IPS-20b (cell line): ENCODE data around the gene POU3F1.

Experiments
- H3K27ac ChIP-seq: one replicate; pipeline ENCODE4 v1.5.1; 2013; ENCODE audit warnings: low read length
- H3K27me3 ChIP-seq: 2 replicates; pipeline ENCODE4 v1.6.1; 2013; ENCODE audit warnings: mild to moderate bottlenecking, low read length, inconsistent platforms; ENCODE audit not compliant: insufficient read depth
- H3K36me3 ChIP-seq: 2 replicates; pipeline ENCODE4 v1.6.1; 2013; ENCODE audit warnings: low read depth, mild to moderate bottlenecking, inconsistent platforms, low read length, moderate library complexity; ENCODE audit not compliant: insufficient read depth
- H3K4me1 ChIP-seq: 2 replicates; pipeline ENCODE4 v1.6.1; 2013; ENCODE audit warnings: mild to moderate bottlenecking, control low read depth, inconsistent platforms, low read length, moderate library complexity; ENCODE audit not compliant: insufficient read depth
- H3K4me3 ChIP-seq: 2 replicates; pipeline ENCODE4 v1.5.1; 2013; ENCODE audit warnings: mild to moderate bottlenecking, low read length, inconsistent platforms
- H3K9ac ChIP-seq: 2 replicates; pipeline ENCODE4 v1.6.1; 2013; ENCODE audit warnings: low read depth, mild to moderate bottlenecking, inconsistent platforms, low read length, moderate library complexity
- H3K9me3 ChIP-seq: 2 replicates; pipeline ENCODE4 v1.6.1; 2013; ENCODE audit warnings: mild to moderate bottlenecking, low read depth, low read length, inconsistent platforms; ENCODE audit not compliant: insufficient read depth

The POU3F1 gene

GRCh38 chr1:38046333-38046883 lies at the start of gene POU3F1:
TSS of gene POU3F1 (minus strand) at chr1:38046793. CDS start at chr1:38046743, 50 bp downstream.
- peaks cover 4% of the 10 kb centered on the region; the same call in 1 of the 2 replicates for H3K4me1 ChIP-seq
- no peaks in the 10 kb centered on the region for H3K36me3 ChIP-seq
- H3K27me3 ChIP-seq = peaks cover 67% of the 10 kb centered on the region
- peak within 1 kb of the TSS; percentile 87 for H3K4me3 ChIP-seq
- H3K9me3 ChIP-seq = no peaks in the 10 kb centered on the region
- peak within 1 kb of the TSS; percentile 11; the same call in 1 of the 2 replicates for H3K9ac ChIP-seq
- H3K27ac ChIP-seq = no peak within 1 kb of the TSS

GRCh38 chr1:38095454-38095931 lies 48.9 kb upstream of the POU3F1 start:
- Histone ChIP-seq H3K9me3 (no peaks in the 10 kb centered on the region), H3K27ac (no peak overlapping the region), H3K9ac (no peak overlapping the region), H3K4me1 (peaks cover 26% of the 10 kb centered on the region; the same call in 1 of the 2 replicates), H3K4me3 (no peak overlapping the region), H3K36me3 (no peaks in the 10 kb centered on the region), H3K27me3 (no peaks in the 10 kb centered on the region)

GRCh38 chr1:38094711-38095290 lies 48.2 kb upstream of the POU3F1 start:
- H3K9me3 ChIP-seq = no peaks in the 10 kb centered on the region
- H3K27ac ChIP-seq = no peak overlapping the region
- no peak overlapping the region for H3K9ac ChIP-seq
- no peak overlapping the region for H3K4me3 ChIP-seq
- no peaks in the 10 kb centered on the region for H3K36me3 ChIP-seq
- H3K27me3 ChIP-seq = no peaks in the 10 kb centered on the region
- H3K4me1 ChIP-seq = peaks cover 26% of the 10 kb centered on the region; the same call in 1 of the 2 replicates

- Histone ChIP-seq H3K9ac (no peak overlapping the region), H3K9me3 (no peaks in the 10 kb centered on the region), H3K4me1 (peaks cover 28% of the 10 kb centered on the region), H3K4me3 (no peak overlapping the region), H3K27ac (no peak overlapping the region), H3K36me3 (no peaks in the 10 kb centered on the region), H3K27me3 (no peaks in the 10 kb centered on the region)
Measured at GRCh38 chr1:38093569-38094520, 47.3 kb upstream of the POU3F1 start.

GRCh38 chr1:38092256-38092655 lies 45.7 kb upstream of the POU3F1 start:
- H3K9me3 ChIP-seq = no peaks in the 10 kb centered on the region
- H3K4me1 ChIP-seq = peaks cover 33% of the 10 kb centered on the region
- H3K36me3 ChIP-seq = no peaks in the 10 kb centered on the region
- no peak overlapping the region for H3K4me3 ChIP-seq
- no peaks in the 10 kb centered on the region for H3K27me3 ChIP-seq
- H3K9ac ChIP-seq = no peak overlapping the region
- no peak overlapping the region for H3K27ac ChIP-seq

- Histone ChIP-seq H3K27me3 (no peaks in the 10 kb centered on the region), H3K36me3 (no peaks in the 10 kb centered on the region), H3K9me3 (no peaks in the 10 kb centered on the region), H3K4me1 (peaks cover 29% of the 10 kb centered on the region), H3K4me3 (no peak overlapping the region), H3K27ac (no peak overlapping the region), H3K9ac (no peak overlapping the region)
Measured at GRCh38 chr1:38090796-38091195, 44.2 kb upstream of the POU3F1 start.

GRCh38 chr1:38089712-38090360 lies 43.2 kb upstream of the POU3F1 start:
- no peak overlapping the region for H3K27ac ChIP-seq
- H3K36me3 ChIP-seq = no peaks in the 10 kb centered on the region
- H3K4me1 ChIP-seq = peaks cover 27% of the 10 kb centered on the region
- H3K27me3 ChIP-seq = no peaks in the 10 kb centered on the region
- no peak overlapping the region for H3K4me3 ChIP-seq
- H3K9ac ChIP-seq = no peak overlapping the region
- no peaks in the 10 kb centered on the region for H3K9me3 ChIP-seq

- no peak overlapping the region for H3K9ac ChIP-seq
Measured at GRCh38 chr1:38088791-38089190, 42.2 kb upstream of the POU3F1 start.

GRCh38 chr1:38088366-38088765 lies 41.8 kb upstream of the POU3F1 start:
- peaks cover 19% of the 10 kb centered on the region for H3K4me1 ChIP-seq
- no peaks in the 10 kb centered on the region for H3K36me3 ChIP-seq
- no peak overlapping the region for H3K9ac ChIP-seq
- H3K9me3 ChIP-seq = no peaks in the 10 kb centered on the region
- H3K27me3 ChIP-seq = no peaks in the 10 kb centered on the region
- H3K27ac ChIP-seq = no peak overlapping the region
- H3K4me3 ChIP-seq = no peak overlapping the region

More at GRCh38 chr1:38088791-38089190, 42.2 kb upstream of the POU3F1 start:
- no peak overlapping the region for H3K27ac ChIP-seq
- no peaks in the 10 kb centered on the region for H3K36me3 ChIP-seq
- H3K4me3 ChIP-seq = no peak overlapping the region
- peaks cover 17% of the 10 kb centered on the region for H3K4me1 ChIP-seq
- H3K27me3 ChIP-seq = no peaks in the 10 kb centered on the region
- H3K9me3 ChIP-seq = no peaks in the 10 kb centered on the region

GRCh38 chr1:38087676-38088075 lies 41.1 kb upstream of the POU3F1 start:
- Histone ChIP-seq H3K27ac (no peak overlapping the region), H3K4me1 (peaks cover 26% of the 10 kb centered on the region), H3K27me3 (no peaks in the 10 kb centered on the region), H3K36me3 (no peaks in the 10 kb centered on the region), H3K9me3 (no peaks in the 10 kb centered on the region), H3K4me3 (no peak overlapping the region), H3K9ac (no peak overlapping the region)

- Histone ChIP-seq H3K4me1 (peaks cover 22% of the 10 kb centered on the region), H3K27ac (no peak overlapping the region), H3K27me3 (no peaks in the 10 kb centered on the region), H3K9ac (no peak overlapping the region), H3K36me3 (no peaks in the 10 kb centered on the region), H3K4me3 (no peak overlapping the region), H3K9me3 (no peaks in the 10 kb centered on the region)
Measured at GRCh38 chr1:38085666-38086330, 39.2 kb upstream of the POU3F1 start.
